DOHH2 (cell line): ENCODE results near the gene SLC39A9.

Source experiments
- EZH2phosphoT487 ChIP-seq: fragments of 200-600 bp; sonication (generic); IDR thresholded peaks from 2 replicates; pipeline ENCODE4 v1.6.1; 2017; ENCODE audit warnings: borderline replicate concordance, mild to moderate bottlenecking, antibody characterized with exemption, low read length, moderate library complexity, mixed read lengths
- TF ChIP-seq, protein P1 (sequence below): fragments of 200-600 bp; sonication (generic); IDR thresholded peaks from one replicate; pipeline ENCODE4 v1.5.1; 2014; ENCODE audit warnings: antibody characterized with exemption, mild to moderate bottlenecking, low read depth, low read length; ENCODE audit not compliant: poor library complexity, severe bottlenecking

DNA sequence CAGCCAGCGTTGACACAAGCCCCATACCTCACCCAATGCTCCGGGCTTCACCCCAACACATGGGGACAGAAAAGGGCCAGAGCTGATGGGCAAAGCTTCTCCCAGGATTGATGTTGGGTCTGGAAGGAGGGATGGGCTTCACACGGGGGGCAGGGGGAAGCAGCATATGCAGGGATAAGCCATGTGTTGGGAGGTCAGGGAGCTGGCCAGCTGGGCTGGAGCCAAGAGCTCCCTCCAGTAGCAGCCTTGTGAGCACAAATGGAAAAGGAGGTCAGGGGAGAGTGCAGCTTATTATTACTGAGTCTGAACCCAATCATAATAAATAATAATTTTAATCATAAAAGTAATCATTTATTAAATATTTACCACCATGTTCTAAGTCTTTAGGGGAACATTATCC lies 95.3 kb downstream of the SLC39A9 start:
- TF ChIP-seq, protein P1, sequence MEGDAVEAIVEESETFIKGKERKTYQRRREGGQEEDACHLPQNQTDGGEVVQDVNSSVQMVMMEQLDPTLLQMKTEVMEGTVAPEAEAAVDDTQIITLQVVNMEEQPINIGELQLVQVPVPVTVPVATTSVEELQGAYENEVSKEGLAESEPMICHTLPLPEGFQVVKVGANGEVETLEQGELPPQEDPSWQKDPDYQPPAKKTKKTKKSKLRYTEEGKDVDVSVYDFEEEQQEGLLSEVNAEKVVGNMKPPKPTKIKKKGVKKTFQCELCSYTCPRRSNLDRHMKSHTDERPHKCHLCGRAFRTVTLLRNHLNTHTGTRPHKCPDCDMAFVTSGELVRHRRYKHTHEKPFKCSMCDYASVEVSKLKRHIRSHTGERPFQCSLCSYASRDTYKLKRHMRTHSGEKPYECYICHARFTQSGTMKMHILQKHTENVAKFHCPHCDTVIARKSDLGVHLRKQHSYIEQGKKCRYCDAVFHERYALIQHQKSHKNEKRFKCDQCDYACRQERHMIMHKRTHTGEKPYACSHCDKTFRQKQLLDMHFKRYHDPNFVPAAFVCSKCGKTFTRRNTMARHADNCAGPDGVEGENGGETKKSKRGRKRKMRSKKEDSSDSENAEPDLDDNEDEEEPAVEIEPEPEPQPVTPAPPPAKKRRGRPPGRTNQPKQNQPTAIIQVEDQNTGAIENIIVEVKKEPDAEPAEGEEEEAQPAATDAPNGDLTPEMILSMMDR = no peak
- TF ChIP-seq EZH2phosphoT487 = no peak
